Measurements from ENCODE around the gene KRT14.
"Not testable (repeated sequence)": the region's sequence is repeated elsewhere in the genome, so short reads cannot be mapped to it uniquely, and the experiment has no call there.

The KRT14 gene

DNA sequence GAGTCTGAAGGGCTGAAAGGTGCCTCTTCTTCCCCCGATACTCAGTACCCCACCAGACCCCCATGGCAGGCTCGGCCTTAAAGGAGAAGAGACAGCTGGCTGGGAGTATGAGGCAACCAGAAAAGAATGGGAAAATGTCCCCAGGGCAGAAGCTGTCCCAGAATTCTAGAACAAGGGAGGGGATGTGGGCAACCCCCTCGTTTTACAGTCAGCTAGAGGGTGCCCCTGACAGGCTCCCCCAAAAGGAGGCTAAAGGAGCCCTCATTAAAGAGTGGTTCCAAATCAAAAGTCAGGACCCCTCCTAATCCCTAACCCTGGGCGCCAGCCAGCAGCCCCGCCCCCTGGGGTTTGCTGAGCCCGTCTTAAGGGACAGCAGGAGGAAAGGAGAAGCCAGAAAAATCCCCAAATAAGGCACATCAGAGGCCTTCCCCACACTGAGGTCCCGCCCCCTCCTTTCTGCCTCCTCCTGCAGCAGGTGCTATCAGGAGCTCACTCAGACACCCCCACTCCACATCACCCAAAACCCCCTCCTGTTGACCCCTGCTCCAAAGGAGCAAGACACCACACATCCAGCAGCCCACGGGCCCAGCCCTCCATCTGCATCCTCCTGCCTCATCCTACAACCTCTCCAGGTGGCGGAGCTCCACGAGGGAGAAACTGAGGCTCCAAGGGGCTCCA is 36.6 kb upstream of the KRT14 start:
- DNase-seq (ENCODE audit: low read depth in 2 of 2), result not testable (repeated sequence)

DNA sequence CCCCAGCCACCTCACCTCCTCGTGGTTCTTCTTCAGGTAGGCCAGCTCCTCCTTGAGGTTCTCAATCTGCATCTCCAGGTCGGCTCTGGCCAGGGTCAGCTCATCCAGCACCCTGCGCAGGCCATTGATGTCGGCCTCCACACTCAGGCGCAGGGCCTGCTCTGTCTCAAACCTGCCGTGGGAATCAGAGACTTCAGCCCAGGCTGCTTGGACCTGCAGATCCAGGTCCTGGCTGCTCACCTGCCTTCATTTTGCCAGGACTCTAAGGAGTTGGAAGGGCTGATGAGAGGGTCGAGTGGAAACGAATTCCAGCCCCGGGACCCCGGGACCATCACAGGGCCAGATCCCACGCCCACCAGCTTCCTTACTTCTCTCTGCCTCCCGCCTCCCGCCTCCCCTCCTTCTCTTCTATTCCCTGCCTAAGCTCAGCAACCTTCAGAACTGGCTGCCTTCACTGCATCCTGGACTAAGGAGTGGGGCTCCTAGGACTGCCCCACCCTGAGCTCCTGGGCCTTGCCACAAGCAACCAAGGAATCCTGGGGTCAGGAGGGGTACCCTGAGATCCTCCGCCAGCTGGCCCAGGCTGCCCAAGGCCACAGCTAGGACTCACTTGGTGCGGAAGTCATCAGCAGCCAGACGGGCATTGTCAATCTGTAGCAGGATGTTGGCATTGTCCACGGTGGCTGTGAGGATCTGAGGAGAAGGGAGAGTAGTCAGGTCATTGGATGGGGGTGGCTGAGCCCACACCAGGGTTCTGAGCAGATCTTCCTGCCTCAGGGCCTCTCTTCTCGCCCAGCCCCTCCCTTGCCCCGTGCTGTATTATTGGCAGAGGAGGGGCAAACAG is 35.9 kb upstream of the KRT14 start:
- DNase-seq (ENCODE audit: low read depth in 2 of 2), result not testable (repeated sequence)

DNA sequence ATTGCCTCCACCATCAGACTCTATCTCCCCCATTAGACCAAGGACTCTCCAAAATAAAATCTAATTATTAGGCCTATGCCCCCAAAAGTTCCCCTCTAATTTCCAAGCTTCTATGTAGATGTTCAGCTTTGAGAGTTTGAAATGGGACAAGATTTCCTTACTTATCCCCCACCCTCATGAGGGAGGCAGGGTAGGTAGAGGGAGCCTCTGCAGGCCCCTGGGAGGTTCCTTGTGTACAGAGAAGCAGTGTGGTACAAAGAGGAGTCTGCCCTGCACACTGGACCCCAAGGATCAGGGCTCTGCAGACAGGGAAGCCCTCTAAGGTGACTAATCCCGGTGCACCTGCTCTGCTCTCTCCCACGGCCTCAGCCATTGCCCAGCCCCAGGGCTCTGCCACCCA is 35.2 kb upstream of the KRT14 start:
- no peak for DNase-seq (ENCODE audit: low read depth in 2 of 2)

DNA sequence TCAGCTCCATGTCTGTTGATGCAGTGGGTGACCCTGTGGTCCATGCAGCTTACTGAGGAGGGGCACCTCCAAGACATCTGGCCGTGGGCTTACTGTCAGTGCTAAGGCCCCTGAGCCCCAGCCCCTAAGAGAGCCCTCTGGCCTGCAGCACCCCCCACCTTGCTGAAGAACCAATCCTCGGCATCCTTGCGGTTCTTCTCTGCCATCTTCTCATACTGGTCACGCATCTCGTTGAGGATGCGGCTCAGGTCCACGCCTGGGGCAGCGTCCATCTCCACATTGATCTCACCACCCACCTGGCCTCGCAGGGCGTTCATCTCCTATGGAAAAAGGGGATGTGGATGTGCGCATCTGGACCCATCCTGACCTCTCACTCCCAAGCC is 34.7 kb upstream of the KRT14 start:
- not testable (repeated sequence) for DNase-seq (ENCODE audit: low read depth in 2 of 2)

DNA sequence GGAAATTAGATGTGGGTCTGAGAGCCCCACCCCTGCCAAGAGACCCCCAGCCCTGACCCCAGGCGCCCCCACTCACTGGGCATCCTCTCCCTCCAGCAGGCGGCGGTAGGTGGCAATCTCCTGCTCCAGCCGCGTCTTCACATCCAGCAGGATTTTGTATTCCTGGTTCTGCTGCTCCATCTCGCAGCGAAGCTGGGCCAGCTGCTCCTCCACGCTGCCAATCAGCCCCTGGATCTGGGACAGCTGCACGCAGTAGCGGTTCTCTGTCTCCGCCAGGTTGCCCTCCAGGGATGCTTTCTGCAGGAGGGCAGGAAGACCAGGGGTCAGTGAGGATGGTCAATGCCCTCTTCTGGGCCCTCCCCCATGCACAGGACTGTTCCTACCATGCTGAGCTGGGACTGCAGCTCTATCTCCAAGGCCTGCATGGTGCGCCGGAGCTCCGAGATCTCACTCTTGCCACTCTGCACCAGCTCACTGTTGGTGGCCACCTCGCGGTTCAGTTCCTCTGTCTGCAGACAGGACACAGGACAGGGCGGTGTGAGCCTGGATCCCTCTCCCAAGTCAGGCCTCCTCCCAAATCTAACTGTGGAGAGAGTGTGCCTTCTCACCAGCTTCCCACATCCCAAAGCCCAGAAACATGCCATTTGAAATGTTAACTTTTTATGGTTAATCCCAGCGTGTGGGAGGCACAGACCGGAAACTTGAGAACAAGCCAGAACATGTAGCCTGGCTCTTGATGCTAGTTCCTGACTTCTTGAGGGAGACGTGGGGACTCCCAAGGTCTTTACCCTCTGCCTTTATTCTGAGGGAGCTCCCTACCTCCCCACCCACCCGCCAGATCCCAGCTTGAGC is 34.1 kb upstream of the KRT14 start:
- DNase-seq (ENCODE audit: low read depth in 2 of 2), result no peak

DNA sequence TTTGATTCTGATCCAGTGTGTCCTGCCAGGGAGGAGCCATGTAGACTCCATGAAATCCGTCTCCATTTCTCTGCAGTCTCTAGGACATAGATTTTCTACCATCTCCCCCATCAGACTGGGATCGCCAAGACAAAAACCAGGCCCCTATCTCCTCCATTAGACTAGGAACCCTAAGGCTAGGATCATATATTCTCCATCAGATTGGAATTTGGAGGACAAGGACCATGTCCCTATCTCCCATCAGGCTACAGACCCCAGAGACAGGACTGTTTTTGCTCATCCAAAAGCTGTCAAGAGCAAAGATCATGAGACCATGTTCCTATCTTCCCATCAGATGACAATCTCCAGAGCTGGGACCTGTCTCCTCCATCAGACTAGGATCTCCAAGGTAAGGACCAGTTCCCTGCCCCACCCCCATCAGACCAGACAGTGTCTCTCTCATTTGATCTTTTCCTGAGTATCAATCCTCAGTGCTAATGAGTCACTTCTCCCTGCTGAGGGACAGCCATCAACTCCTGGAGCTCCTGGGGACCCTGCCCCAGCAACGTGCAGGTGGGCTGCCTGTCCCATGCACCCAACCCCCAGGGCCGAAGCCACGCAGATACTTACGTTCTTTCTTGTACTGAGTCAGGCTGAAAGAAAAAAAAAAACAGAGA is 33.4 kb upstream of the KRT14 start:
- not testable (repeated sequence) for DNase-seq (ENCODE audit: low read depth in 2 of 2)

DNA sequence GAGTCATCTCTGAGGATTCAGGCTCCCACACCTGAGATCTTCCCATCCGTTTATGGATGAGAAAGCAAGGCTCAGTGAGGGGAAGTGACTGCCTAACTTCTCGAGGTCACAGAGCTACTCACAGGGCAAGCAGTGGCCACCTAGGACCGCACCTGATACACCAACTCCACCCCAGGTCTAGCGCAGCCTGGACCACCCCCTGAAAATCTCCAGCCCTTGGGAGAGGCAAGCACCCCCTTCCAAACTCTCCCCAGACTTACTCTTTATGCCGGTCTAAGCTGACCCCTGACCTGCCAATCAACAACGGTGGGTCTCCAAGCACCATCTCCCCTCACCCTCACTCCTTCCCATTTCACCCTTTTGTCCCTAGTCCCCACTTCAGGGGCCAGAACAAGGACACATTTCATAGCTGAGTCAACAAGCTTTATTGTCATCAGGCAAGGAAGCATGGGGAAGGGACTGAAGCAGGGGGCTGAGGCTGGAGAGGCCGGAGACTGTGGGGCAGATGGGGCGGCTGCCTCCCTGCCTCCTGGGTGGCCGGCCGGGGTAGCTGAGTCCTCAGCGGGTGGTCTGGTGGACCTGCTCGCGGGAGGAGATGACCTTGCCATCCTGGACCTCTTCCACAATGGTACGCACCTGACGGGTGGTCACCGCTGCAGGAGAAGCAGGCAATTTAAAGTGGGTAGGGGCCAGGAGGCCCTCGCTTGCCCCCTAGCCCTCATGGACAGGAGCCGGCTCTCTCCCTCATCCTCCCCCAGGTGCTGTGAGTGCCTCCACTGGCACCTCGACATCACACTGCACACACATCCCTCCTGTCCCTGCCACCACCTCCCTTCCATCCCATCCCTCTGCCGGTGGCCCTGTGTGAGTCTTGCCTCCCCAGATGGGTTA is 32.6 kb upstream of the KRT14 start:
- no peak for DNase-seq (ENCODE audit: low read depth in 2 of 2)

DNA sequence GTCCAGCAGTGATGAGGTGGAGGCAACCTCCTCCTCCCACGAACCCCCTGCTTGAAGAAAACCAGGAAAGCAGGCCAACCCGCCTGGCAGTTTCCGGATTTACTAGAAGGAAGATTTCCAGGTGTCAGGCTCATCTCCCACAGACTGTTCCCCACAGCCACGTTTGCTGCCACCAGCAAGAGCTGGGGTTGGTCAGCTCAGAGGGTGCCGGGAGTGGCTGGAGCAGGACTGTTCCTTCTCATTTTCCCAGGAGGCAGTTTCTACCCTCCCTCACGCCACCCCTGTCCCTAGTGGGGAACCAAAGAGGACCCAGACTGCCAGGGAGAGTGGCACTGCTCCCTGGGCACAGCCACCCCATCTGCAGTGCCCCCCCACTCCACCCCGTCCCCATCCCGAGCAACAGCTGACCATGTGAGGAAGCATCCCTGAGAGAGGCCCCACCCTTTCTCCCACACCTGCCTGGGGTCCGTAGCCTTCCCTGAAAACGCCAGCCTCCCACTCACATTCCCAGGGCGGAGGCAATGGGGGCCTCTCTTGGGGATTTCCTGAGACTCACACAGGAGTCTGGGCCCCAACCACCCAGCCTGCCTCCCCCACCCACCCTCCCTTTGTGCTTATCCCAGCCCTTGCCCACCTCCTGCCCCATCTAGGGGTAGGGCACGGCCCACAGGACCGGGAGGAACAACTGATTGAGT is 31.8 kb upstream of the KRT14 start:
- DNase-seq (ENCODE audit: low read depth in 2 of 2), result no peak

DNA sequence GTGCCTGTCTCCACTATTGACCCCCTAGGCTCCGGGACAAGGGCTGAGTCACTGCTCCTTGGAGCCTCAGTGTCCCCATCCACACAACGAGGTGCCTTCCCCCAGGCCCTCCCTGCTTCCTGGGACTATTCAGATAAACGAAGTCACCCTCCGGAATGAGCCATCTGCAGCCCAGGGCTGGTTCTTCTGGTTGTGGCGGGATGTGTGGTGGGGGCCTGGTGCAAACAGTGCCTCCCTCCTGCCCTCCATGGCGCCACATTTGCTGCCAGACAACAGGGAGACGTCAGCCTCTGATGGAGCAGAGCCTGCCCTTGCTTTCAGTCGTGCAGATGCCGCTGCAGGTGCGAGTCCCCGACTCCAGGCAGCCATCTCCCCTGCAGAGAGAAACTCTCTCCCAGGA is 31.0 kb upstream of the KRT14 start:
- DNase-seq (ENCODE audit: low read depth in 2 of 2), result no peak

DNA sequence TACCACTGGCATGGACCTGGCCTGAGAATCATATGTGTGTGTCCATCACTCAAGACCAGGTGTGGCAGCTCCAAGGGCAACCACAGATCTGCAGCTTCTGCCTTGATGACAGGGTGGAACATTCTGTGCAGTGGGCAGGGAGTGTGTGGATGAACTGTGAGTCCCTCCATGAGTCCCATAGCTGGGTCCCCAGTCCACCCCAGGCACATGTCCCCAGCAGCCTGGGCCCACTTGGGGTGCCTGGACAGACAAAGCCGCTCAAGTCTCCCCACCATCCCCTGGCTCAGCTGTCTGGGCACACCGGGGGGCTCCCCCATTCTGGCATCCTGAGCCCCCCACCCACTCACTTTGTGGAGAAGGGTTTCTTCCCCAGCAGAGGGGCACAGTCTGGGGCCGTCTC is 30.4 kb upstream of the KRT14 start:
- DNase-seq (ENCODE audit: low read depth in 2 of 2), result no peak

DNA sequence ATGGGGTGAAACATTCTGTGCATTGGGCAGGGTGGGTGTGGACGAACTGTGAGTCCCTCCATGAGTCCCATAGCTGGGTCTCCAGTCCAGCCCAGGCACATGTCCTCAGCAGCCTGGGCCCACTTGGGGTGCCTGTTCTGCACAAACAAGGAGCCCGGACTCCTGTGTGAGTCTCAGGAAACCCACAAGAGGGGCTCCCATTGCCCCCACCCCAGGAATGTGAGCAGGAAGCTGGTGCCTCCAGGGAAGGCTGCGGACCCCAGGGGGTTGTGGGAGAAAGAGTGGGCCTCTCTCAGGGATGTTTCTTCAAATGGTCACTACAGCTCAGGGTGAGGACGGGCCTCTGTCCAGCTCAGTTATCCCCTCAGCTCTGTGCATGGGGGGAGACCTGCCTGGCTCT is 29.8 kb upstream of the KRT14 start:
- not testable (repeated sequence) for DNase-seq (ENCODE audit: low read depth in 2 of 2)

DNA sequence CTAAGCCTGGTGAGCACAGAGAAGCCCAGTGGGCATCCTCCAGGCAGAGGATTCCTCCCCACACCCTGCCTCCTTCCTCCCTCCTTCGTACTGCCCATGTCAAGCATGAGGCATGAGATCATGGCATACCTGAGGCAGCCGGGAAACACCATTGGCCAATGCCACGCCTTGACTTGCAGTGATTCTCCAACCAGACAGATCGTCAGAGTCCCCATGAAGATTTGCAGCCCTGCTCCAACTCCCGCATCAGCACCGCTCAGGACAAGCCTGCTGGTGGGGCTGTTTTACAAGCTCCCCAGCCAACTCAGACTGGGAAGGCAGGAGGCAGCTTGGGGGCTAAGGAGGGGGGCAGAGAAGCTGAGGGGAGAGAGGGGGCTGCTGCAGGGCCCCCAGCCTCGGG is 28.8 kb upstream of the KRT14 start:
- DNase-seq (ENCODE audit: low read depth in 2 of 2), result no peak

DNA sequence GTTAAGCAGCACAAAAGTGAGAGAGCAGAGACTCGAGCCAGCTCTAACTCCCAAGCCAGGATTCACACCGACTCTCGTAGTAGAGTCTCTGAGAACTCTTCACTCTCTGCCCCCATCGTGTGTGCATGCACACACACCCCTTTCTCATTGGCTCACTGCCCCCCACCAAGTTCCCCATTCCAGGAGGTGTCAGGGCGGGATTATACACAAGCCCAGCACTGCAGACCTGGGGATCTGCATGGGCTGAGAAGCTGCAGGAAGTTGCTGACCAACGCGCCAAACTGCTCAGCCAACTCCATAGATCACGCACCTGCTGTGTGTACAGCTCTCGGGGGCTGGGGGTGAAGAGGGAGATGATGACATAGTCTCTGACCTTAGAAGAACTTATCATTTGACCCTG is 28.1 kb upstream of the KRT14 start:
- DNase-seq (ENCODE audit: low read depth in 2 of 2), result not testable (repeated sequence)

DNA sequence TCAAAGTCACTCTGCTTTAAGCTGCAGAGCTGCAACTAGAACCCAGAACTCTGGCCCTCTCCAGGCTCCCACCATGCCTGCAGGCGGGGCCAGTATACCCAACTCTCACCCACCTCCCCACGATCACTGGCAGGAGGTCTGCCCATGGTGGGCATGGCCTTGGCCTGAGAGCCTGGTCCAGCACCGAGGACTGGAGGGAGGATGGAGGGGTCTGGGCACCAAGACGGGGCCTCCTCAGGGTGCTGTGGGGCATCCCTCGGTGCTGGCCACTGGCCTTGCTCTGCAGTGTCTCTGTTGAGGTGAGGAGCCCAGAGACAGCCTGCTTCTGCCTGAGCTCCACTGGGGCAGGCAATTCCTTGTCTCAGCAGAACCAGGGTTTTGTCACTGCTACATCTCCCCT is 27.4 kb upstream of the KRT14 start:
- DNase-seq (ENCODE audit: low read depth in 2 of 2), result no peak

DNA sequence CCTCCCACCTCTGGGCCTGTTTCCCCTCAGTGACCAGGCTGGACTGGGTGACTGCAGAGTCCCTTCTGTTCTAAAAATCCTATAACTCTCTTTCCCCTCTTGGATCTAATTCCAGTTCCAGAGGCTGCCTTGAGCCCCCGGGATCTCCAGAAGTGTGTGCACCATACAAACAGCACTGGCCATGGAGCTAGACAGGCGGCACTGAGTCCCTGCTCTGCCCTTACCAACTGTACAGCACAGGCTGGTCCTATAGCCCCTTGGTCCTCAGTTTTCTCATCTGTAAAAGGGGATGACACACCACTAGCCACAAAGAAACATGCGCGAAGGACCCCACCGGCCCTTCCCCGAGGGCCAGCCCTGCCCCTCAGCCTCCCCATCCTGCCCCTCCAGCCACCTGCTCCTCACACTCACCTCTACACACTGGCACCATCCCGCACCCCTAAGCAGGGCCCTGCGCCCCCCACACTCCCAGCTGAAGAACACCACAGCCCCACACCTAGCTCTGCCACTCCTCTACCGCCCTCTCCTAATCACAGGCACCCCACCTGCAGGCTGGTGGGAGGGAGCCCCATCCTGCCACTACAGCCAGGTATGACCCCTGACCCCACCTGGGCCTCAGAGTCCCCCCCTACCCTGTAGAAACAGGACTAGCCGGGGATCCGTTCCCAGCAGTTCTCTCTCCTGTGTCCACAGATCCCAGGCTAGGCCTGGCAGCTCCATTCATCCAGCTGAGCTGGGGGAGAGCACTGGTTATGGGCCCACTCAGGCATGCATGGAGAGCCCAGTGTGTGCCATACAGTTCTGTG is 26.8 kb upstream of the KRT14 start:
- DNase-seq (ENCODE audit: low read depth in 2 of 2), result no peak

DNA sequence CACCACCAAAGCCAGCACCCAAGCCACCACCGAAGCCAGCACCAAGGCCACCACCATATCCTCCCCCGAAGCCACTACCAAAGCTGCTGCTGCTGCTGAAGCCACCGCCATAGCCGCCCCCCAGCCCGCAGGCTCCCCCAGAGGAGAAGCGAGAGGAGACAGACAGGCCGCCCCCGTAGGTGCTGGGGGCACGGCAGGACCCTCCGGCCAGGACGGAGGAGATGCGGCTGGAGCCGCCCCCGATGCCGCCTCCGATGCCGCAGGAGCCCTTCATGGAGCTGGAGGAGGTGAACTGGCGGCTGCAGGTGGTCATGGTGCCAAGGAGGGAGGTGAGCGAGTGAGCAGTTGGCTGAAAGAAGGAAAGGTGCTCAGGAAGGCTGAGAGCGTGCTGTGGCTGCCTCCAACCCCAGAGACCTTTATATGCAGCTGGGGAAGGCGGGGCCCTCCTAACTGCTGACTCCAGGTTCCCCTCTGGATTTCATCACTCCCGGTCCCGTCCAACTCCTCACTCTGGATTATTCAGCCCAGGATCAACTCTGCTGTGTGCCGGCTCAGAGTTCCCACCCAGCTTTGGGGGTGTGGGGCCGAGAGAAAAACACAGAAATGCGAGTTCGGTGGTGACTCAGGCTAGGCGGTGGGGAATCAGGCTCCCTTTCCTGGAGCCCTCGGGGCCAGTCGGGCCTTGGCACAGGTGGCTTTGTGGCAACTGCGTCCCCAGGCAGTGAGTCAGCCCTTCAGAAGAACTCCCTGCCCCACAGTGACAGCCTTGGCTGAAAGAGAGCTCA is 25.9 kb upstream of the KRT14 start, which contains the start of gene KRT16:
Gene KRT16, minus strand, starts transcription at position 392 of the 785 bp plus-strand sequence. Its CDS starts 79 bp downstream, at position 313.
- DNase-seq (ENCODE audit: low read depth in 2 of 2), result not testable (repeated sequence)

DNA sequence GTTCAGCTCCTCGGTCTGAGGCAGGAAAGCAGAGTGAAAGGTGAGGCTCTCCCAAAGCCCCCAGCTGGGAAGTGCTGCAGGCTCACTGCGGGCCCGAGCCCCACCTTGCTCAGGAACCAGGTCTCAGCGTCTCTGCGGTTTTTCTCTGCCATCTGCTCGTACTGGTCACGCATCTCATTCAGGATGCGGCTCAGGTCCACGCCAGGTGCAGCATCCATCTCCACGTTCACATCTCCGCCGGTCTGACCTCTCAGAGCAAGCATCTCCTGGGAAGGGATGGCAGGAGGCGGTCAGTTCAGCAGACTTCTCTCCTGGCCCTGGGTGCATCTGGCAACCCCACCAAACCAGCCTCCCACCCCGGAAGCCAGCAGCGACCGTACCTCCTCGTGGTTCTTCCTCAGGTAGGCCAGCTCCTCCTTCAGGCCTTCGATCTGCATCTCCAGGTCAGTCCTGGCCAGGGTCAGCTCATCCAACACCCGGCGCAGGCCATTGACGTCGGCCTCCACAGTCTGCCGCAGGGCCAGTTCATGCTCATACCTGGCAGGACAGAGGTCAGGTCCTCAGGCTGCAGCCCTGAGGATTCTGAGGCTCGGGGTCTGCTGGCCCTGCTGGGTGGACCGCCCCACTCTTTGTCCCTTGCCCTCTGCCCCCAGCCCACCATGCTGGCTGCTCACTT is 24.4 kb upstream of the KRT14 start:
- no peak for DNase-seq (ENCODE audit: low read depth in 2 of 2)

DNA sequence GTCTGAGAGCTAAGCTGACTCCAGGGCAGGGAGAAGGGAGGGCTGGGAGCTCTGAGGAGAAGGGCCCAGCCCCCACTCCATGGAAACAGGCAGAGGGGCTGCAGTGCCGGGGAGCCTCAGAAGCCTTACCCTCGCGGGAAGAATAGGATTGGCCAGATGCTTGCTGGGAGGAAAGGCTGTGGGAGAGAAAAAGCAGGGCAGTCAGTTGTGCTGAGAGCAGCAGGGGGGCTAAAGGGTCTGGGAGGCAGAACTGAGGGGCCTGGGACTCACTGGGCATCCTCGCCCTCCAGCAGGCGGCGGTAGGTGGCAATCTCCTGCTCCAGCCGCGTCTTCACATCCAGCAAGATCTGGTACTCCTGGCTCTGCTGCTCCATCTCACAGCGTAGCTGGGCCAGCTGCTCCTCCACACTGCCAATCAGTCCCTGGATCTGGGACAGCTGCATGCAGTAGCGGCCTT is 23.4 kb upstream of the KRT14 start:
- DNase-seq (ENCODE audit: low read depth in 2 of 2), result not testable (repeated sequence)
